AG20443 (cell line): ENCODE results near the gene THAP11.

Experiments used
- DNase-seq: peaks from one replicate; pipeline ENCODE4 v3.0.0; 2012; ENCODE audit warnings: low spot score, mixed read lengths

THAP11 gene

DNA sequence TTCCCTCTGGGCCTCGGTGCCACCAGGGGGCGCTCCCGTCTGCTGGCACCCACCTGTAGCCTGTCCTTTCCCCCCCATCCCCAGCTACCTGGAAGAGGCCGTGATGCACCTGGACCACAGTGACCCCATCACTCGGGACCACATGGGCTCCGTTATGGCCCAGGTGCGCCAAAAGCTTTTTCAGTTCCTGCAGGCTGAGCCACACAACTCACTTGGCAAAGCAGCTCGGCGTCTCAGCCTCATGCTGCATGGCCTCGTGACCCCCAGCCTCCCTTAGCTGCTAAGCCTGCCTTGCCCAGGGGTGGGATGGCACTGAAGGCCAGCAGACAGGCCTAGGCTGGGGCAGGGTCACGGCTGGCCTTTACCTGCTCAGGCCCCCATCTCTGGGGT lies 41.7 kb downstream of the THAP11 start:
- DNase-seq, result peak; percentile 79

DNA sequence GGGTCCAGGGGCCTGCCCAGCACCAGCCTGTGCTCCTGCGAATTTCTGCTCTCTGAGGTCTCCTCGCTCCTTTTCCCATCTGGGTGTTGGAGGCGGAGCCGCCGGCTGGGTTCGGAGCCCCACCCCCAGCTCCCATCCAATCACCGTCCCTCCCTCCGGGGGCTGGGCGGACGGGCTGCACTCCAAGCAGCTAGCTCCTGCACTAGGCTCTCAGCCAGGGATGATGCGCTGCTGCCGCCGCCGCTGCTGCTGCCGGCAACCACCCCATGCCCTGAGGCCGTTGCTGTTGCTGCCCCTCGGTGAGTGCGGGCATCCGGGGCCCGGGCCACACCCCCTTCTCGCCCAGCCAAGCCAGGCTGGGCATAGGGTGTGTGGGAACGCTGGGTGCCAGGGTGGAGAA lies 42.6 kb downstream of the THAP11 start, which contains the start of gene NRN1L:
Gene NRN1L (plus strand): TSS at position 202 of the 400 bp plus-strand sequence. CDS start 19 bp downstream, at position 221.
- DNase-seq, result peak; percentile 98

DNA sequence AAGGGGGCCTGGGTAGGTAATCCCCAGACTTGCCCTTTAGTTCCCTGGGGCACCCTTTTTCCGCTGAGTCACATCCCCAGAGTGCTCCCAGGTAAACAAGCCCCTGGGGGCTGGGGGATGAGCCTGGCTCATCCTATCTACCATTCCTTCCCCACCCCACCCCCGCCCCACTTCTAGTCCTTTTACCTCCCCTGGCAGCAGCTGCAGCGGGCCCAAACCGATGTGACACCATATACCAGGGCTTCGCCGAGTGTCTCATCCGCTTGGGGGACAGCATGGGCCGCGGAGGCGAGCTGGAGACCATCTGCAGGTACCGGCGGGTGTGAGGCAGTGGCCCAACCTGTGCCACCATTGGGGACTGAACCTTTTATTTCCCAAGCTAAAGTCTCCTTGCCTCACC lies 43.4 kb downstream of the THAP11 start:
- DNase-seq, result no peak

DNA sequence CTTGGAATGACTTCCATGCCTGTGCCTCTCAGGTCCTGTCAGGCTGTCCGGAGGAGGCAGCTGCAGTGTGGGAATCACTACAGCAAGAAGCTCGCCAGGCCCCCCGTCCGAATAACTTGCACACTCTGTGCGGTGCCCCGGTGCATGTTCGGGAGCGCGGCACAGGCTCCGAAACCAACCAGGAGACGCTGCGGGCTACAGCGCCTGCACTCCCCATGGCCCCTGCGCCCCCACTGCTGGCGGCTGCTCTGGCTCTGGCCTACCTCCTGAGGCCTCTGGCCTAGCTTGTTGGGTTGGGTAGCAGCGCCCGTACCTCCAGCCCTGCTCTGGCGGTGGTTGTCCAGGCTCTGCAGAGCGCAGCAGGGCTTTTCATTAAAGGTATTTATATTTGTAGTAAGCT lies 43.9 kb downstream of the THAP11 start:
- no peak for DNase-seq

DNA sequence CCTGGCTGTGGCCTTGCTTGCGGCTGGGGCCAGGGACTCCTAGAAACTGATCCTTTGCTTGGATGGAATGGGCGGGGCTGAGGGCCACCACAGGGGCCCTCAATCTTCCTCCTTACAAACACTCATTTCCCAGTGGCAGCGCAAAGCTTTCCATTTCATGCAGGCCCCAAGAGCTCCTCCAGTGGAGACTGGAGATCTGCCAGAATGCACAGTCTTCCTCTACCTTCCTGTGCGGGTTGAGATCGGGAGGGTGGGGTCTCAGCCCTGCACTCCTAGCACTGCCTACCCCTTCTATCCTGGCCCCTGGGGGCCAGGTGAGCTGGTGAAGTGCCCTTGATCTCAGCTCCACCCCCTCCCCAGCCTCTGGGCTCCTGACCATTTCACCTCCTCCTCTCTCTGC lies 44.3 kb downstream of the THAP11 start:
- no peak for DNase-seq

DNA sequence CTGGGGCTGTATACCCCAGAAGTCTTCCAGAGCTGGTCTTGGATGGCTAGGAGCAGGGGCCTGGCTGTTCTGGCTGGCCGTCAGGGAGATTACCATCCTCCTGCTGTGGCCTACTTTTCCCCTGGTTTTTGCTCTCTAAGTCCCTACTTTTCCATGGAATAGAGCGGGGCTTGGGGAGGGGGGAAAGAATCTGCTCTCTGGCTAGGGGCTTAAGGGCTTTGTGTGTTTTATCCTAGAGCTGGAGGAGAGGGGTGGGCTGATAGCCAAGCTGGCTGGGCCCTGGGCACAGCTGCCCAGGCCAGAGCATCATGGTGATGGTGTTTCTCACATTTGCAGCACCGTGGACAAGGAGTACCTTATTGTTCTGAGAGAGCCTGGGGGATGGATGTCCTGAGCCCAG lies 46.2 kb downstream of the THAP11 start:
- no peak for DNase-seq

DNA sequence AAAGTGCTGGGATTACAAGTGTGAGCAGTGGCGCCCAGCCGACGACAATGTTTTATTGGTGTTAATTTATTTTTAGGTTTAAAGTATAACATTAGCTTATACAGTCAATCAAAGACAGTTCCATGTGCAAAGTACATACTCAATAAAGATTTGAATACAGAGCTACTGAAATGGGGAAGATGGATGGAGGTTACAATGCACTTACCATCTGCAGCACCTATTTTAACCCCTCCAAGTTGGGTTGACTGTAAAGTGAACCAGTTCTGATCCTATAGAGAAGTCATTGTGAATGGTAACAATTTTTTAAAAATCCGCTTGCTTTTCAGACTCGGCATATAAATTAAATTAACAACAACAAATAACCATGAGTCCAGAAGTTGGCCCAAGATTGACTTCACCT lies 50.3 kb downstream of the THAP11 start:
- DNase-seq, result no peak

DNA sequence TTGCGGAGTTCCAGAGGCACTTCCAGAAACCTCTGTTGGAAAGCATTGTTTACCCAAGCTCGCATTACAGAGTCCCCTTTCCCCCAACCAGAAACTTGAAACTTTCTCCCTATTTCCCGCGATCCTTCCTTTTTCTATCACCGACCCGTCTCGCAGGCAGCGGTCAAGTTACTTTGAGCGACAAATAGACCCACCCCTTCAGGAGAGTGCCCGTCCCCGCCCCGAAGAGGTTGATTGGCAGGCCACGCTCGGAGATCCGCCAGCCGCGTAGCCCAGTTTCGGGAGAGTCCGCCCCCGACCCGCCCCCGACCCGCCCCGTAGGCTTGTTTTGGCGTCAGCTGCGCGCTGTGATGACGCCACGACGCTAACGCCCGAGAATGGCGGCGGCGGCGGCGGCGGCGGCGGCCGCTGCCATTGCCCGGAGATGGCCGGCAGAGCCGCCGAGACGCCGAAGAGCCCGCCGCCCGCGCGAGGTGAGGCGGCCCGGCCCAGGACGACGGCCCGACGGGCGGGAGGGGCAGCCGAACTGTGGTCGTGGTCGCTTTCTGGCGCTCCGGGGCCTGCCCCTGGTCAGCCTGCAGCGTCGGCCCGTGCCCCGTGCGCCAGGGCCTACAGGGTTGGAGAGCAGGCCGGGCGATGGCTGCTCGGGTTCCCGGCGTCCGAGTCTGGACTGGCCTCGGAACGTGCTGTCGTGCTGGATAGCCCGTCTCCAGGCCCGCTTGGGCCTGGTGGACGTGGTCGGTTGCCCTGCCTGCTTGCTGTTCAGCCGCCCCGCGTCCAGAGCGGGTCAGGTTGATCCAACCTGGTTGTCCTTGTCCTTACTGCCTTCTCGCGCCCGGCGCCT lies 51.0 kb downstream of the THAP11 start, which contains the start of gene PSKH1:
Gene PSKH1 (plus strand): TSS at position 356 of the 844 bp plus-strand sequence. CDS start 15,496 bp downstream, outside the sequence.
- DNase-seq, result peak; percentile 99
